ENCODE results near the gene SRP54.
"Not testable (repeated sequence)": the region's sequence is repeated elsewhere in the genome, so short reads cannot be mapped to it uniquely, and the experiment has no call there.

The SRP54 gene

DNA sequence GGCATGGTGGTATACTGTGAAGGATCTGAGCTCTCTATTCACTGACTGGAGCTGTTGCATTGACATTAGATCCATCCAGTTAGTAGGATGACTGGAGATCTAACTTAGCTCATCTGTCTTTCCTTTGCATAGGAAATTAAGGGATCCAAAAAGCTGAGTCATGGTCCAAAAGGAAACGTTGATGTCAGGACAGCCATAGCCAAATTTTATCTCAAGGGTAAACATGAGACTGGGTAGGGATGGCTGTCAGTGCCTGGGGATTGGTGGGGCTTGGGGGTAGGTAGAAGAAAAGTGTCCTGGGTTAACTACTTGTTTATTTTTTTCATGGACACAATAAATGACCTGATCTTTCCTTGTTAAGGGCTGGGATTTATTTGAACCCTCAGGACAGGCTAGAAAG lies 67.9 kb downstream of the SRP54 start:
- DNase-seq, result no peak

DNA sequence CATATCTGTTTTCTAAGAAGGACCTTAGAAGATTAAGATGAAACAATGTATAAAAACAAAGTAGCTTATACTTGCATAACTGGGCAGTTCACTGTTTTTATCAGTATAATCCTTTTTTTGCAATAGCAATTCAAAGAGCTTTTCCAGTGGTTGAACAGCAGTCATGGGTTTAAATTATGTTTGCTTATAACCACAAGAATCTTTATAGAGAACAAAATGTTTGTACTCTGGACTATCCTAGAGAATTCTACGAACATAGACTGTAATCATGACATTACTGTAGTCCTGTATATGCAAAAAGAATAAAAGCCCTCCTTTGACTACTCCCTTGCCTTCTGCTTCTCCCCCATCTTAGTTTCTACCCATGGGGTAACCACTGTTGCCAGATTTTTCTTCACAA lies 69.0 kb downstream of the SRP54 start:
- no peak for DNase-seq

DNA sequence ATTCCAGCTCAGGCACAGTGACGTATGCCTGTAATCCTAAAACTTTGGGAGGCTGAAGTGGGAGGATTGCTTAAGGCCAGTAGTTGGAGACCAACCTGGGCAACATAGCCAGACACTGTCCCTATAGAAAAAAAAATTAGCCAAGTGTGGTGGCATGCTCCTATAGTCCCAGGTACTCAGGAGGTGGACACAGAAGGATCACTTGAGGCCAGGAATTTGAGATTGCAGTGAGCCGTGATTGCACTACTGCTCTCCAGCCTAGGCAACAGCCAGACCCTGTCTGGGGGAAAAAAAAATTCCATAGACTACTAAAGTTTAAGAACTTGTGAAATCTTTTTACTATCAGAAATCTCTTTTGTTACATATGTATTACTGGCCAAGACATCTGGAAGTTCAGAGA lies 69.8 kb downstream of the SRP54 start:
- no peak for DNase-seq

DNA sequence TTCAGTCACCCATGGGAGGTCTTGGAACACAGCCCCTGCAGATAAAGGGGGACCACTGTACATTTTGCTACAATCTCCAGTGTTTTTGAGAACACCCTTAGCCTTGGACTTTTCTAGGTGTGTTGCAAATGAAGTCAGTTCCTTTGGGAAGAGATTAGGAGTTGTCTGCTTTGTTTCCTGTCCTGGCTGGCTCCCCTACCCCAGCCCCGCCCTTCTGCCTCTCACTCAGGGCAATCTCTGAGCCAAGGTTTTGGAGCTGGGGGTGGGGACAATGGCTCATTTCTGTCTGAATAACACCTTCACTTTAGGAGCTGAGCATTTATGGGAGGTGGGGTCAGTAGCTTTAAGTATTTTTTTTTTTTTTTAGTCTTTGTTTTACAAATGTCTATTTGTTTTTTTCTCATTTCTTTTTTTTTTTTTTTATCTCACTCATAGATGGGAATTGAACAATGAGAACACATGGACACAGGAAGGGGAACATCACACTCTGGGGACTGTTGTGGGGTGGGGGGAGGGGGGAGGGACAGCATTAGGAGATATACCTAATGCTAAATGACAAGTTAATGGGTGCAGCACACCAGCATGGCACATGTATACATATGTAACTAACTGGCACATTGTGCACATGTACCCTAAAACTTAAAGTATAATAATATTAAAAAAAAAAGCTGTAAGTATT lies 78.5 kb downstream of the SRP54 start:
- not testable (repeated sequence) for DNase-seq

DNA sequence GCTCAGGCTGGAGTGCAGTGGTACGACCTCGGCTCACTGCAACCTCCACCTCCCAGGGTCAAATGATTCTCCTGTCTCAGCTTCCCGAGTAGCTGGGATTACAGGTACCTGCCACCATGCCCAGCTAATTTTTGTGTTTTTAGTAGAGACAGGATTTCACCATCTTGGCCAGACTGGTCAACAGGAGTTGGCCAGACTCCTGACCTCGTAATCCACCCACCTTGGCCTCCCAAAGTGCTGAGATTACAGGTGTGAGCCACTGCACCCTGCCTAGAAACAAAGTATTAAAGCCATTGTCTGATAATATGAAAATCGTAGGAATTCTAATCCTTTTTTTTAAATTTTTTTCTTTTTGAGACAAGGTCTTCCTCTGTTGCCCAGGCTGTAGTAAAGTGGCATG lies 82.9 kb downstream of the SRP54 start:
- not testable (repeated sequence) for DNase-seq

DNA sequence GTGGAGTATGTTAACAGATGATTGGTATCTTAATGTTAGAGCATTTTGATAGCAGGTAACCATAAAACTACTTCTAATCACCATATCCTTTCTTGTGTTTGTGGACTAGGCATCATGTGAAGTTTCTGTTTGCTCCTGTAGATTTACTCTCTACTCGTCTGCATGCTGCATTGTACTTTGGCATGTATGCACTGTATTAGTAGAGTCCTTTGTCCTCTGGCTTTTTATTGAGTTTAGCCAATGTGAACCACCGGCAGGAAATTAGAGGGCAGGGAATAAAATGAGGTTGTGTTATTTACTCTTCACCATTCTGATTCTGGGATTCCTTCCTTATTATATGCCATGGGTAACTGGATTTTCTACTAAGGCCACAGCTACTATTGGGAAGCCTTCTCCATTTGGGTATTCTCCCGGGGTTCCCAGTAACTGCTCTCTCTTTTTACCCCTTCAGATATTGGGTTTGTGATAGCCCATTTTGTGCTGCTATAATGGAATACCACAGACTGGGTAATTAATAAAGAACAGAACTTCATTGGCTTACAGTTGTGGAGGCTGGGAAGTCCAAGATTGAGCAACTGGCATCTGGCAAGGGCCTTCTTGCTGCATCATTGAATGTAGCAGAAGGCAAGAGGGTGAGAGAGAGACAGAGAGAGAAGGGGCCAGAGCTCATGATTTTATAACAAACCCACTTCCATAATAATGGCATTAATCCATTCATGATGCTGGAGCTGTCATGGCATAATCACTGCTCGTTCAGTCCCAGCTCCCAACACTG lies 85.6 kb downstream of the SRP54 start:
- DNase-seq, result no peak

DNA sequence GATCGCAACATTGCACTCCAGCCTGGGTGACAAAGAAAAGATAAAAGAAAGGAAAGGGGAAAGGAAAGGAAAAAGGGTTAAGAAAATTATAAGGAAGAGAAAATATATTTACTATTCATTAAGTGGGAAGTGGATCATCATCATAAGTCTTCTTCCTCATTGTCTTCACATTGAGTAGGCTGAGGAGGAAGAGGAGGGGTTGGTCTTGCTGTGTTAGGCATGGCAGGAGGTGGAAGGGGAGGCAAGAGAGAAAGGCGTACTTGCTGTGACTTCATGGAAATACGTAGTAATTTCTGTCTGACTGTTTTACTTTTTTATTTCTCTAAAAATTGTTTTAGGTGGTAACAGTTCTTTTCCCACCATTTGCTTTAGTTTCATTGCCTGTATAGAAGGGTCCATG lies 89.4 kb downstream of the SRP54 start:
- no peak for DNase-seq

DNA sequence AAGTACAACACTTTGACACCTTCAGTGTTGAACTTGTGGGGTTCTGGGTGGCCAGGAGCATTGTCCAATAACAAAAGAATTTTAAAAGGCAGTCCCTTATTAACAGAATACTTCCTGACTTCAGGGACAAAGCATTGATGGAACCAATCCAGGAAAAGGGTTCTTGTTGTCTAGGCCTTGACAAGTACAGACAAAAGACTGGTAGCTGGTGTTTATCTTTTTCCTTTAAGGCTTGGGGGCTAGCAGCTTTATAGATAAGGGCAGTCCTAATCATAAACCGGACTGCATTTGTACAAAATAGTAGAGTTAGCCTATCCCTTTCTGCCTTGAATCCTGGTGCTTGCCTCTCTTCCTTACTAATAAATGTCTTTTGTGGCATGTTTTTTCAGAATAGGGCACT lies 90.7 kb downstream of the SRP54 start:
- no peak for DNase-seq

DNA sequence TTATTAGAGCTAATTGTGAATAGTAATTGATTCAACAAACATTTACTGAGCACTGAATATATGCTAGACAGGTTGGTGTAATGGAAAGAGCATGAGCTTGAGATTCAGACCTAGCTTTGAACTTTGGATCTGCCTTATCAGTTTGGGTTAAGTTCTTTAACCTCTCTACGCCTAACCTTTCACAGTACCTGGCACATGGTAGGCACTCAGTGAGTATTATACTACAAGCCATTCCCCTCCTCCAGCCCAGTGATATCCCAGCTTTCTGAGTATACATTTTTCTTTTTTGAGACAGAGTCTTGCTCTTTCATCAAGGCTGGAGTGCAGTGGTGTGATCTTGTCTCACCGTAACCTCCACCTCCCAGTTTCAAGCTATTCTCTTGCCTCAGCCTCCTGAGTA lies 95.3 kb downstream of the SRP54 start:
- DNase-seq, result no peak
